Daoy (cell line): ENCODE results near the gene RNASE7. TPM values are rescaled to one million over a fixed set of nuclear protein-coding genes. Genes with fewer than 3 reads are reported as not detected.
A peak's percentile ranks its signal among the peaks of the same experiment; 100 is the strongest.

Experiments used
- DNase-seq: peaks from one replicate; pipeline ENCODE4 v3.0.0-alpha.2; 2015; ENCODE audit warnings: low read depth
- total RNA-seq: library from RNA; depleted of rRNA; stranded (reverse); fragments of >200 nt; shearing (Covaris generic); gene quantifications from 2 replicates; pipeline ENCODE4 v1.2.3, GENCODE V29; 2014; rRNA removed

RNASE7 gene
- total RNA-seq, 1 experiment from 2014 or later = not detected

GRCh38 chr14:21086908-21087293, 44.7 kb downstream of the RNASE7 start:
- DNase-seq = no peak

- peak; percentile 96 for DNase-seq
Observed at GRCh38 chr14:21087294-21088091, 45.3 kb downstream of the RNASE7 start.

- DNase-seq = no peak
Observed at GRCh38 chr14:21088687-21089086, 46.5 kb downstream of the RNASE7 start.

- DNase-seq = no peak
Observed at GRCh38 chr14:21089271-21089670, 47.1 kb downstream of the RNASE7 start.

GRCh38 chr14:21089877-21090193, 47.7 kb downstream of the RNASE7 start:
- DNase-seq = no peak

GRCh38 chr14:21090194-21090939, 48.2 kb downstream of the RNASE7 start:
- DNase-seq = no peak

- no peak for DNase-seq
Observed at GRCh38 chr14:21090940-21091663, 48.9 kb downstream of the RNASE7 start.

- no peak for DNase-seq
Observed at GRCh38 chr14:21091821-21092272, 49.7 kb downstream of the RNASE7 start.

- DNase-seq = peak; percentile 89
Observed at GRCh38 chr14:21092273-21093011, 50.3 kb downstream of the RNASE7 start.

- no peak for DNase-seq
Observed at GRCh38 chr14:21093018-21093417, 50.9 kb downstream of the RNASE7 start.

Other genes with a start within 250 kb of the RNASE7 start
- 1.9 and 6.0 TPM in 2 replicates for gene RNASE1, start 239.5 kb upstream of the RNASE7 start, total RNA-seq
- not detected in 2 replicates for gene RNASE3, start 151.0 kb upstream of the RNASE7 start, total RNA-seq
- gene RNASE2, start 86.9 kb upstream of the RNASE7 start, total RNA-seq = not detected in 2 replicates
- 106 and 123 TPM in 2 replicates for gene METTL17, start 52.4 kb upstream of the RNASE7 start, total RNA-seq
- not detected in 2 replicates for gene SLC39A2, start 43.1 kb upstream of the RNASE7 start, total RNA-seq
- gene NDRG2, start 17.3 kb upstream of the RNASE7 start, total RNA-seq = 6.3 and 22.7 TPM in 2 replicates
- not detected in 2 replicates for gene TPPP2, start 12.1 kb upstream of the RNASE7 start, total RNA-seq
- not detected in 2 replicates for gene RNASE13, start 7.6 kb upstream of the RNASE7 start, total RNA-seq
- not detected in 2 replicates for gene RNASE8, start 15.5 kb downstream of the RNASE7 start, total RNA-seq
- 59.9 and 86.1 TPM in 2 replicates for gene ARHGEF40, start 27.9 kb downstream of the RNASE7 start, total RNA-seq
- 13.4 and 13.7 TPM in 2 replicates for gene ZNF219, start 56.3 kb downstream of the RNASE7 start, total RNA-seq
- gene TMEM253, start 58.7 kb downstream of the RNASE7 start, total RNA-seq = not detected in 2 replicates
- gene OR5AU1, start 113.7 kb downstream of the RNASE7 start, total RNA-seq = not detected in 2 replicates
- 1,331 and 1,352 TPM in 2 replicates for gene HNRNPC, start 227.1 kb downstream of the RNASE7 start, total RNA-seq
- not detected in 2 replicates for gene RPGRIP1, start 237.7 kb downstream of the RNASE7 start, total RNA-seq